Prostate gland (tissue), 2 donors: ENCODE results near the gene WDR53. TPM values are rescaled to one million over a fixed set of nuclear protein-coding genes. Genes with fewer than 3 reads are reported as not detected.

ENCODE experiments used
- DNase-seq: peaks from one replicate; pipeline ENCODE4 v3.0.0-alpha.2; 2019; ENCODE audit warnings: low spot score
- H3K27ac ChIP-seq, 2 donors: fragments of 200-600 bp; sonication (generic); 2 replicates each; pipeline ENCODE4 v1.5.1; 2017 to 2019
- H3K27me3 ChIP-seq: fragments of 200-600 bp; sonication (generic); replicated peaks from 2 replicates; pipeline ENCODE4 v1.5.1; 2019; ENCODE audit not compliant: insufficient read depth
- H3K36me3 ChIP-seq, 2 donors: fragments of 200-600 bp; sonication (generic); 1 replicate in 1 of 2; 2 replicates in 1 of 2; pipeline versions ENCODE4 v1.5.1 to v1.8.1; 2017 to 2019
- H3K4me1 ChIP-seq: fragments of 200-600 bp; sonication (generic); replicated peaks from 2 replicates; pipeline ENCODE4 v1.5.1; 2019
- H3K4me3 ChIP-seq, 2 donors: fragments of 200-600 bp; sonication (generic); 2 replicates each; pipeline ENCODE4 v1.5.1; 2017 to 2019
- H3K9me3 ChIP-seq: fragments of 200-600 bp; sonication (generic); 2 replicates; pipeline ENCODE4 v1.5.1; 2017
- CTCF ChIP-seq, 4 experiments: fragments of 200-600 bp in 2 of 4; fragments of 450-650 bp in 2 of 4; sonication (generic) in 2 of 4; IDR thresholded peaks; 1 replicate in 3 of 4; 2 replicates in 1 of 4; pipeline ENCODE4 v1.5.1; 2016 to 2019; ENCODE audit warnings: antibody characterized with exemption in 4 of 4, mild to moderate bottlenecking in 2 of 4, moderate library complexity in 2 of 4
- POLR2A ChIP-seq: fragments of 450-650 bp; IDR thresholded peaks from one replicate; pipeline ENCODE4 v1.6.1; 2016; ENCODE audit warnings: antibody characterized with exemption, mild to moderate bottlenecking
- POLR2AphosphoS5 ChIP-seq: sonication (generic); formaldehyde crosslinking; IDR thresholded peaks from one replicate; pipeline ENCODE4 v1.6.1; 2017; ENCODE audit warnings: antibody characterized with exemption
- WGBS: methylation state at CpG from one replicate; pipeline ENCODE4 v1.1.5; 2018; 5-methylcytosine and 5-hydroxymethylcytosine counted together
- intact Hi-C: fragments of 100-400 bp; cut with DNase I; formaldehyde crosslinking; loops from one replicate; pipeline ENCODE4 v1.14.2; 2022
- total RNA-seq, 2 donors: library from RNA; depleted of rRNA; stranded (reverse); fragments of >200 nt; gene quantifications; one replicate each; pipeline ENCODE4 v1.1.0, GENCODE V29; 2016

The WDR53 gene
- total RNA-seq, 2 donors from 2014 or later, result 8.4 to 17.3 TPM

- no peaks in the 10 kb centered on the region for H3K36me3 ChIP-seq
- no peak for DNase-seq
- WGBS, result 42% methylated on average over 14 of the region's 14 CpGs
- H3K27ac ChIP-seq, result no peak overlapping the region
- TF ChIP-seq CTCF (IDR thresholded peaks at IDR 0.05) (no peak), POLR2AphosphoS5 (no peak), POLR2A (no peak)
- no peak overlapping the region for H3K4me3 ChIP-seq
- intact Hi-C loops, result no loop called here
- no peaks in the 10 kb centered on the region for H3K27me3 ChIP-seq
- H3K9me3 ChIP-seq, result no peaks in the 10 kb centered on the region
- H3K4me1 ChIP-seq, result no peaks in the 10 kb centered on the region
Observed at GRCh38 chr3:196533260-196533681, 35.1 kb downstream of the WDR53 start.

GRCh38 chr3:196531418-196531817 lies 36.9 kb downstream of the WDR53 start:
- H3K4me3 ChIP-seq, result no peak overlapping the region
- TF ChIP-seq POLR2A (no peak), POLR2AphosphoS5 (no peak), CTCF (IDR thresholded peaks at IDR 0.05) (no peak)
- DNase-seq, result no peak
- intact Hi-C loops, result no loop called here
- no peaks in the 10 kb centered on the region for H3K4me1 ChIP-seq
- H3K9me3 ChIP-seq, result no peaks in the 10 kb centered on the region
- no peaks in the 10 kb centered on the region for H3K27me3 ChIP-seq
- WGBS, result 75% methylated on average over 4 of the region's 4 CpGs
- no peak overlapping the region for H3K27ac ChIP-seq
- H3K36me3 ChIP-seq, result no peaks in the 10 kb centered on the region

- TF ChIP-seq POLR2AphosphoS5 (no peak), CTCF (IDR thresholded peaks at IDR 0.05) (peak in 3 of 4 experiments; percentile 49 to 82 (median 58)), POLR2A (no peak)
- Histone ChIP-seq H3K4me1 (no peaks in the 10 kb centered on the region), H3K27ac (peak overlapping the region in 1 of 2 donors; percentile 43), H3K27me3 (no peaks in the 10 kb centered on the region), H3K36me3 (no peaks in the 10 kb centered on the region), H3K4me3 (peak overlapping the region; percentile 9 to 28), H3K9me3 (no peaks in the 10 kb centered on the region)
- intact Hi-C loops, result no loop called here
- DNase-seq, result peak; percentile 34
- 5% methylated on average over 49 of the region's 52 CpGs for WGBS
Observed at GRCh38 chr3:196528639-196529233, 39.6 kb downstream of the WDR53 start.

- Histone ChIP-seq H3K27me3 (no peaks in the 10 kb centered on the region), H3K36me3 (no peaks in the 10 kb centered on the region), H3K9me3 (no peaks in the 10 kb centered on the region), H3K4me1 (no peaks in the 10 kb centered on the region), H3K4me3 (no peak overlapping the region), H3K27ac (no peak overlapping the region)
- 93% methylated on average over 4 of the region's 4 CpGs for WGBS
- DNase-seq, result no peak
- TF ChIP-seq CTCF (IDR thresholded peaks at IDR 0.05) (no peak), POLR2AphosphoS5 (no peak), POLR2A (no peak)
- intact Hi-C loops, result no loop called here
Observed at GRCh38 chr3:196525141-196525540, 43.2 kb downstream of the WDR53 start.

- TF ChIP-seq CTCF (IDR thresholded peaks at IDR 0.05) (no peak), POLR2A (no peak), POLR2AphosphoS5 (no peak)
- H3K4me1 ChIP-seq, result no peaks in the 10 kb centered on the region
- H3K27ac ChIP-seq, result no peak overlapping the region
- 56% methylated on average over 5 of the region's 5 CpGs for WGBS
- intact Hi-C loops, result no loop called here
- H3K4me3 ChIP-seq, result no peak overlapping the region
- no peak for DNase-seq
- H3K27me3 ChIP-seq, result no peaks in the 10 kb centered on the region
- no peaks in the 10 kb centered on the region for H3K9me3 ChIP-seq
- H3K36me3 ChIP-seq, result no peaks in the 10 kb centered on the region
Observed at GRCh38 chr3:196524527-196524926, 43.8 kb downstream of the WDR53 start.
